GM18526 (cell line): ENCODE results near the gene WAPL.
A peak's percentile ranks its signal among the peaks of the same experiment; 100 is the strongest.

Experiments used
- POLR2A ChIP-seq: IDR thresholded peaks from 3 replicates; pipeline ENCODE4 v1.6.1; 2011; ENCODE audit not compliant: insufficient read length; ENCODE audit errors: extremely low read depth

The WAPL gene

GRCh38 chr10:86523348-86523747 lies 1.8 kb upstream of the WAPL start:
- no peak for TF ChIP-seq POLR2A

GRCh38 chr10:86522510-86522855 lies 891 bp upstream of the WAPL start:
- no peak for TF ChIP-seq POLR2A

- TF ChIP-seq POLR2A, result peak; percentile 52
Measured at GRCh38 chr10:86520871-86521677, 518 bp downstream of the WAPL start.

- TF ChIP-seq POLR2A, result no peak
Measured at GRCh38 chr10:86518781-86519180, 2.8 kb downstream of the WAPL start.

GRCh38 chr10:86512137-86512536 lies 9.5 kb downstream of the WAPL start:
- TF ChIP-seq POLR2A, result no peak

GRCh38 chr10:86511027-86511865 lies 10.3 kb downstream of the WAPL start:
- TF ChIP-seq POLR2A, result no peak

GRCh38 chr10:86509145-86509544 lies 12.4 kb downstream of the WAPL start:
- no peak for TF ChIP-seq POLR2A

GRCh38 chr10:86508217-86508616 lies 13.4 kb downstream of the WAPL start:
- TF ChIP-seq POLR2A, result no peak

- no peak for TF ChIP-seq POLR2A
Measured at GRCh38 chr10:86506499-86506898, 15.1 kb downstream of the WAPL start.

- no peak for TF ChIP-seq POLR2A
Measured at GRCh38 chr10:86506062-86506461, 15.5 kb downstream of the WAPL start.

- TF ChIP-seq POLR2A, result no peak
Measured at GRCh38 chr10:86504510-86504909, 17.1 kb downstream of the WAPL start.

- no peak for TF ChIP-seq POLR2A
Measured at GRCh38 chr10:86500846-86501245, 20.7 kb downstream of the WAPL start.

GRCh38 chr10:86498598-86498997 lies 23.0 kb downstream of the WAPL start:
- no peak for TF ChIP-seq POLR2A

GRCh38 chr10:86497621-86498020 lies 24.0 kb downstream of the WAPL start:
- TF ChIP-seq POLR2A, result no peak

- TF ChIP-seq POLR2A, result no peak
Measured at GRCh38 chr10:86489960-86490612, 31.5 kb downstream of the WAPL start.
